Measurements from ENCODE around the gene MAP4. TPM values are rescaled to one million over a fixed set of nuclear protein-coding genes. Genes with fewer than 3 reads are reported as not detected.
A peak's percentile ranks its signal among the peaks of the same experiment; 100 is the strongest.

Gene MAP4
- total and polyA plus RNA-seq, 2 of the 13 experiments (the other 11 are each of a cell fraction or from before 2014, with no cell fraction given) = 33.1 to 38.7 TPM

DNA sequence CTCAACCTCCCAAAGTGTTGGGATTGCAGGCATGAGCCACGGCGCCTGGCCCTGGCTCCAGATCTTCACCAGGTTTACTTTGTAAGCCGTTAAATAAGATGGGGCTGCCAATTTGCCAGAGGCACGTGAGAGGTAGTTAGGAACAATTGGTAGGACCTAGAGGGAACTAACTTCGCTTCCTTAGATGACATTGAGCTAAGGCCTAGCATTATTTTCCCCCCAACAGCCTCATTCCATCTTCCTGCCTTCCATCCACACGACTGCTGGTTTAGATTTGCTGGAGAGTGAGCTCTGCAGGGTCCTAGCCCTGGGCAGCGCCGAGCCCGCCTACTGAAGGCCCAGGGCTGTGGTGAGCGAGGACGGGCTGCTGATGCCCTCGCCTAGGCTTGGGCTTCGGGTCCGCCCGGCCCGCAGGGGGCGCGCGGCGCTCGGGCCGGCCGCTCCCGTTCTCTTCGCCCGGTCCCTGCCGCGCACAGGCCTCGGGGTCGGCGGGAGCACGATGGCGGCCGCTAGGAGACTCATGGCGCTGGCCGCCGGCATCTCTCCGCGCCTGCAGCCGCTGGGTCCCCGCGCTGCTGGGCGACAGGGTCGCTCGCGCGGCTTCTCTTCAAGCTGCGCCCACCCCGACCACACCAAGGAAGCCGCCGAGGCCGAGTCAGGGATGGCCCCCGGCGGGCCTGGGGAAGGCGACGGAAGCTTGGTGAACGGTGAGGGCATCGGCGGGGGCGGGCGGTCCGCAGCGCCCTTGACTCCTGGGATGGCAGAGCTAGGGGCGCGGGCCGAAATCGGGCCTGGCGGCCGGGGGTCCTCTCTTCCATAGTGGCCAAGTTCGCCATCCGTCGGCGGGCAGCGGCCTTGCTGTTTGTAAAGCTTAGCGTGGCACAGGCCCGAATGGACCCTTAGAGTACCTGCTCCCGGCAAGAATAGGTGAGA lies 191.4 kb downstream of the MAP4 start (continued):
- TF ChIP-seq, protein P1, sequence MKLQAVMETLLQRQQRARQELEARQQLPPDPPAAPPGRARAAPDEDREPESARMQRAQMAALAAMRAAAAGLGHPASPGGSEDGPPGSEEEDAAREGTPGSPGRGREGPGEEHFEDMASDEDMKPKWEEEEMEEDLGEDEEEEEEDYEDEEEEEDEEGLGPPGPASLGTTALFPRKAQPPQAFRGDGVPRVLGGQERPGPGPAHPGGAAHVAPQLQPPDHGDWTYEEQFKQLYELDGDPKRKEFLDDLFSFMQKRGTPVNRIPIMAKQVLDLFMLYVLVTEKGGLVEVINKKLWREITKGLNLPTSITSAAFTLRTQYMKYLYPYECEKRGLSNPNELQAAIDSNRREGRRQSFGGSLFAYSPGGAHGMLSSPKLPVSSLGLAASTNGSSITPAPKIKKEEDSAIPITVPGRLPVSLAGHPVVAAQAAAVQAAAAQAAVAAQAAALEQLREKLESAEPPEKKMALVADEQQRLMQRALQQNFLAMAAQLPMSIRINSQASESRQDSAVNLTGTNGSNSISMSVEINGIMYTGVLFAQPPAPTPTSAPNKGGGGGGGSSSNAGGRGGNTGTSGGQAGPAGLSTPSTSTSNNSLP (IDR thresholded peaks at IDR 0.05; ENCODE audit: low read depth, low read length) = no peak
- peak; percentile 94 for TF ChIP-seq ZNF563 (CRISPR knock-in tag; IDR thresholded peaks at IDR 0.05)
- TF ChIP-seq, protein P2, sequence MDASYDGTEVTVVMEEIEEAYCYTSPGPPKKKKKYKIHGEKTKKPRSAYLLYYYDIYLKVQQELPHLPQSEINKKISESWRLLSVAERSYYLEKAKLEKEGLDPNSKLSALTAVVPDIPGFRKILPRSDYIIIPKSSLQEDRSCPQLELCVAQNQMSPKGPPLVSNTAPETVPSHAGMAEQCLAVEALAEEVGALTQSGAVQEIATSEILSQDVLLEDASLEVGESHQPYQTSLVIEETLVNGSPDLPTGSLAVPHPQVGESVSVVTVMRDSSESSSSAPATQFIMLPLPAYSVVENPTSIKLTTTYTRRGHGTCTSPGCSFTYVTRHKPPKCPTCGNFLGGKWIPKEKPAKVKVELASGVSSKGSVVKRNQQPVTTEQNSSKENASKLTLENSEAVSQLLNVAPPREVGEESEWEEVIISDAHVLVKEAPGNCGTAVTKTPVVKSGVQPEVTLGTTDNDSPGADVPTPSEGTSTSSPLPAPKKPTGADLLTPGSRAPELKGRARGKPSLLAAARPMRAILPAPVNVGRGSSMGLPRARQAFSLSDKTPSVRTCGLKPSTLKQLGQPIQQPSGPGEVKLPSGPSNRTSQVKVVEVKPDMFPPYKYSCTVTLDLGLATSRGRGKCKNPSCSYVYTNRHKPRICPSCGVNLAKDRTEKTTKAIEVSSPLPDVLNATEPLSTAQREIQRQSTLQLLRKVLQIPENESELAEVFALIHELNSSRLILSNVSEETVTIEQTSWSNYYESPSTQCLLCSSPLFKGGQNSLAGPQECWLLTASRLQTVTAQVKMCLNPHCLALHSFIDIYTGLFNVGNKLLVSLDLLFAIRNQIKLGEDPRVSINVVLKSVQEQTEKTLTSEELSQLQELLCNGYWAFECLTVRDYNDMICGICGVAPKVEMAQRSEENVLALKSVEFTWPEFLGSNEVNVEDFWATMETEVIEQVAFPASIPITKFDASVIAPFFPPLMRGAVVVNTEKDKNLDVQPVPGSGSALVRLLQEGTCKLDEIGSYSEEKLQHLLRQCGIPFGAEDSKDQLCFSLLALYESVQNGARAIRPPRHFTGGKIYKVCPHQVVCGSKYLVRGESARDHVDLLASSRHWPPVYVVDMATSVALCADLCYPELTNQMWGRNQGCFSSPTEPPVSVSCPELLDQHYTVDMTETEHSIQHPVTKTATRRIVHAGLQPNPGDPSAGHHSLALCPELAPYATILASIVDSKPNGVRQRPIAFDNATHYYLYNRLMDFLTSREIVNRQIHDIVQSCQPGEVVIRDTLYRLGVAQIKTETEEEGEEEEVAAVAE (CRISPR knock-in tag; IDR thresholded peaks at IDR 0.05; ENCODE audit: borderline replicate concordance) = no peak
- no peak for TF ChIP-seq MEF2D (CRISPR knock-in tag; IDR thresholded peaks at IDR 0.05)
- peak; percentile 78 for TF ChIP-seq IKZF4 (CRISPR knock-in tag; IDR thresholded peaks at IDR 0.05; ENCODE audit: borderline replicate concordance, low read depth, not compliant biosample characterization)
- TF ChIP-seq CHD4 (IDR thresholded peaks at IDR 0.05; ENCODE audit: borderline replicate concordance, low read length) = no peak
- TF ChIP-seq ZNF878 (CRISPR knock-in tag; IDR thresholded peaks at IDR 0.05) = no peak
- peak; percentile 83; the same call in 1 of the 2 replicates for TF ChIP-seq ZNF333 (CRISPR knock-in tag; IDR thresholded peaks at IDR 0.05; ENCODE audit: borderline replicate concordance)
- TF ChIP-seq, protein P3, sequence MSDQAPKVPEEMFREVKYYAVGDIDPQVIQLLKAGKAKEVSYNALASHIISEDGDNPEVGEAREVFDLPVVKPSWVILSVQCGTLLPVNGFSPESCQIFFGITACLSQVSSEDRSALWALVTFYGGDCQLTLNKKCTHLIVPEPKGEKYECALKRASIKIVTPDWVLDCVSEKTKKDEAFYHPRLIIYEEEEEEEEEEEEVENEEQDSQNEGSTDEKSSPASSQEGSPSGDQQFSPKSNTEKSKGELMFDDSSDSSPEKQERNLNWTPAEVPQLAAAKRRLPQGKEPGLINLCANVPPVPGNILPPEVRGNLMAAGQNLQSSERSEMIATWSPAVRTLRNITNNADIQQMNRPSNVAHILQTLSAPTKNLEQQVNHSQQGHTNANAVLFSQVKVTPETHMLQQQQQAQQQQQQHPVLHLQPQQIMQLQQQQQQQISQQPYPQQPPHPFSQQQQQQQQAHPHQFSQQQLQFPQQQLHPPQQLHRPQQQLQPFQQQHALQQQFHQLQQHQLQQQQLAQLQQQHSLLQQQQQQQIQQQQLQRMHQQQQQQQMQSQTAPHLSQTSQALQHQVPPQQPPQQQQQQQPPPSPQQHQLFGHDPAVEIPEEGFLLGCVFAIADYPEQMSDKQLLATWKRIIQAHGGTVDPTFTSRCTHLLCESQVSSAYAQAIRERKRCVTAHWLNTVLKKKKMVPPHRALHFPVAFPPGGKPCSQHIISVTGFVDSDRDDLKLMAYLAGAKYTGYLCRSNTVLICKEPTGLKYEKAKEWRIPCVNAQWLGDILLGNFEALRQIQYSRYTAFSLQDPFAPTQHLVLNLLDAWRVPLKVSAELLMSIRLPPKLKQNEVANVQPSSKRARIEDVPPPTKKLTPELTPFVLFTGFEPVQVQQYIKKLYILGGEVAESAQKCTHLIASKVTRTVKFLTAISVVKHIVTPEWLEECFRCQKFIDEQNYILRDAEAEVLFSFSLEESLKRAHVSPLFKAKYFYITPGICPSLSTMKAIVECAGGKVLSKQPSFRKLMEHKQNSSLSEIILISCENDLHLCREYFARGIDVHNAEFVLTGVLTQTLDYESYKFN (CRISPR knock-in tag; conservative IDR thresholded peaks at IDR 0.05) = peak; percentile 40; the same call in 1 of the 2 replicates
- peak; percentile 77 for TF ChIP-seq YEATS2 (CRISPR knock-in tag; IDR thresholded peaks at IDR 0.05; ENCODE audit: borderline replicate concordance)
- no peak for TF ChIP-seq ZNF326 (CRISPR knock-in tag; IDR thresholded peaks at IDR 0.05; ENCODE audit: borderline replicate concordance)
- no peak for TF ChIP-seq CBX2 (IDR thresholded peaks at IDR 0.05; ENCODE audit: low read depth, low read length)
- no peak for TF ChIP-seq CBX2 (CRISPR knock-in tag; IDR thresholded peaks at IDR 0.05; ENCODE audit: low read depth)
- TF ChIP-seq, protein P4, sequence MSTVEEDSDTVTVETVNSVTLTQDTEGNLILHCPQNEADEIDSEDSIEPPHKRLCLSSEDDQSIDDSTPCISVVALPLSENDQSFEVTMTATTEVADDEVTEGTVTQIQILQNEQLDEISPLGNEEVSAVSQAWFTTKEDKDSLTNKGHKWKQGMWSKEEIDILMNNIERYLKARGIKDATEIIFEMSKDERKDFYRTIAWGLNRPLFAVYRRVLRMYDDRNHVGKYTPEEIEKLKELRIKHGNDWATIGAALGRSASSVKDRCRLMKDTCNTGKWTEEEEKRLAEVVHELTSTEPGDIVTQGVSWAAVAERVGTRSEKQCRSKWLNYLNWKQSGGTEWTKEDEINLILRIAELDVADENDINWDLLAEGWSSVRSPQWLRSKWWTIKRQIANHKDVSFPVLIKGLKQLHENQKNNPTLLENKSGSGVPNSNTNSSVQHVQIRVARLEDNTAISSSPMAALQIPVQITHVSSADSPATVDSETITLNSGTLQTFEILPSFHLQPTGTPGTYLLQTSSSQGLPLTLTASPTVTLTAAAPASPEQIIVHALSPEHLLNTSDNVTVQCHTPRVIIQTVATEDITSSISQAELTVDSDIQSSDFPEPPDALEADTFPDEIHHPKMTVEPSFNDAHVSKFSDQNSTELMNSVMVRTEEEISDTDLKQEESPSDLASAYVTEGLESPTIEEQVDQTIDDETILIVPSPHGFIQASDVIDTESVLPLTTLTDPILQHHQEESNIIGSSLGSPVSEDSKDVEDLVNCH (CRISPR knock-in tag; IDR thresholded peaks at IDR 0.05) = no peak
- no peak for TF ChIP-seq THYN1 (CRISPR knock-in tag; IDR thresholded peaks at IDR 0.05; ENCODE audit: borderline replicate concordance, low read depth)
